HepG2 (cell line): Measurements from ENCODE around the gene ORMDL2. TPM values are rescaled to one million over a fixed set of nuclear protein-coding genes. Genes with fewer than 3 reads are reported as not detected.
A peak's percentile ranks its signal among the peaks of the same experiment; 100 is the strongest.

Source experiments
- ATAC-seq: fragments of 200-7000 bp; cut with Tn5 transposase; 3 replicates; pipeline ENCODE4 v1.9.1; 2020; ENCODE audit warnings: mild to moderate bottlenecking, moderate library complexity
- BruUV-seq: library from RNA; stranded (reverse); fragments of 400-500 nt; replicated peaks from 2 replicates; lab custom pipeline; 2021; lab: Mats Ljungman, UMichigan
- CTCF ChIA-PET: fragments of 300-600 bp; formaldehyde crosslinking; extraction: SDS; loops from one replicate; lab custom pipeline; 2021; ENCODE audit warnings: low total read pairs, inconsistent platforms, low intra/inter-chr PET ratio; lab: Yijun Ruan, JAX
- POLR2A ChIA-PET: fragments of 350-600 bp; sonication (Branson Sonifier 250); formaldehyde crosslinking; loops from one replicate; lab custom pipeline; 2020; ENCODE audit warnings: antibody characterized with exemption, inconsistent platforms; lab: Yijun Ruan, JAX
- DNase-seq: peaks from one replicate; pipeline ENCODE4 v3.0.0-alpha.2; 2015; ENCODE audit warnings: low spot score
- FAIRE-seq: peaks from 3 replicates; lab custom pipeline; 2011; peaks lifted over from hg19 to GRCh38; lab: Jason Lieb, UNC
- H2AFZ ChIP-seq: one replicate; pipeline ENCODE4 v1.6.1; 2011; ENCODE audit warnings: low read length, inconsistent platforms
- H3K27ac ChIP-seq: fragments of 300-600 bp; 3 replicates; pipeline ENCODE4 v1.8.0; 2011; ENCODE audit warnings: mixed run types, mild to moderate bottlenecking, mixed read lengths, low read length, inconsistent platforms; ENCODE audit not compliant: insufficient read depth; ENCODE audit errors: extremely low read length
- H3K27me3 ChIP-seq, 2 experiments: fragments of 200-600 bp in 1 of 2; 2 replicates in 1 of 2; 3 replicates in 1 of 2; pipeline versions ENCODE4 v1.6.0 to v1.8.0; 2011; ENCODE audit warnings: low read length in 2 of 2, mild to moderate bottlenecking in 2 of 2, moderate library complexity in 2 of 2, inconsistent platforms in 1 of 2; ENCODE audit not compliant: insufficient read depth in 2 of 2, control insufficient read depth in 1 of 2
- H3K36me3 ChIP-seq, 2 experiments: fragments of 200-600 bp in 1 of 2; replicated peaks in 1 of 2; 2 replicates in 1 of 2; 3 replicates in 1 of 2; pipeline versions ENCODE4 v1.5.1 to v1.8.0; 2011; ENCODE audit warnings: low read length in 2 of 2, inconsistent platforms in 1 of 2; ENCODE audit not compliant: insufficient read depth in 2 of 2, control insufficient read depth in 1 of 2
- H3K4me1 ChIP-seq: 2 replicates; pipeline ENCODE4 v1.5.1; 2012; ENCODE audit warnings: low read length, inconsistent platforms; ENCODE audit not compliant: insufficient read depth
- H3K4me2 ChIP-seq: 2 replicates; pipeline ENCODE4 v1.6.0; 2011; ENCODE audit warnings: low read depth, low read length, inconsistent platforms
- H3K4me3 ChIP-seq, 3 experiments: fragments of 200-600 bp in 1 of 3; sonication (generic), shearing (Covaris generic) in 1 of 3; replicated peaks in 1 of 3; 2 replicates each; pipeline ENCODE4 v1.5.1; 2011 to 2016; ENCODE audit warnings: low read length in 3 of 3, inconsistent platforms in 2 of 3, low read depth in 2 of 3, mild to moderate bottlenecking in 2 of 3, control low read depth in 1 of 3, mixed read lengths in 1 of 3; ENCODE audit not compliant: insufficient read depth in 1 of 3
- H3K79me2 ChIP-seq: one replicate; pipeline ENCODE4 v1.6.1; 2011; ENCODE audit warnings: low read length, inconsistent platforms; ENCODE audit not compliant: insufficient read depth
- H3K9ac ChIP-seq: 2 replicates; pipeline ENCODE4 v1.6.0; 2011; ENCODE audit warnings: mild to moderate bottlenecking, low read depth, low read length, inconsistent platforms; ENCODE audit not compliant: insufficient read depth
- H3K9me3 ChIP-seq: 2 replicates; pipeline ENCODE4 v1.5.1; 2012; ENCODE audit warnings: mild to moderate bottlenecking, low read length
- H4K20me1 ChIP-seq: 2 replicates; pipeline ENCODE4 v1.6.0; 2011; ENCODE audit warnings: inconsistent platforms, mild to moderate bottlenecking, low read length, moderate library complexity; ENCODE audit not compliant: insufficient read depth
- GABPB1 ChIP-seq: IDR thresholded peaks from 2 replicates; pipeline ENCODE4 v1.6.1; 2016; ENCODE audit warnings: mild to moderate bottlenecking, missing genetic modification reagents, moderate library complexity, missing compliant biosample characterization
- GFI1 ChIP-seq: sonication (generic); formaldehyde crosslinking; IDR thresholded peaks from 2 replicates; pipeline ENCODE4 v1.5.0; 2020; ENCODE audit warnings: missing genetic modification reagents, mild to moderate bottlenecking, borderline replicate concordance
- GLI4 ChIP-seq: sonication (generic); formaldehyde crosslinking; IDR thresholded peaks from 2 replicates; pipeline ENCODE4 v1.5.1; 2020; ENCODE audit warnings: missing genetic modification reagents, mild to moderate bottlenecking, moderate library complexity, borderline replicate concordance
- ZNF121 ChIP-seq: sonication (generic); formaldehyde crosslinking; IDR thresholded peaks from 2 replicates; pipeline ENCODE4 v1.5.0; 2020; ENCODE audit warnings: mild to moderate bottlenecking, missing genetic modification reagents
- ZNF17 ChIP-seq: sonication (generic); formaldehyde crosslinking; IDR thresholded peaks from 2 replicates; pipeline ENCODE4 v1.5.0; 2020; ENCODE audit warnings: mild to moderate bottlenecking, missing genetic modification reagents
- ZNF549 ChIP-seq: sonication (generic); formaldehyde crosslinking; IDR thresholded peaks from 2 replicates; pipeline ENCODE4 v1.5.0; 2020; ENCODE audit warnings: missing genetic modification reagents
- WGBS: methylation state at CpG from one replicate; pipeline ENCODE4 v1.1.6; 2017; ENCODE audit warnings: low lambda C conversion rate; 5-methylcytosine and 5-hydroxymethylcytosine counted together
- in situ Hi-C: cut with HindIII; loops from 2 replicates; pipeline ENCODE4 v1.10.0; 2017; ENCODE audit warnings: low pct_unique_long_range_greater_than_20kb; ENCODE audit not compliant: extremely low pct_ligation_motif_present
- intact Hi-C: fragments of 100-400 bp; cut with micrococcal nuclease; formaldehyde crosslinking; loops from one replicate; pipeline ENCODE4 v1.10.0; 2022; ENCODE audit not compliant: unreplicated experiment
- polyA plus RNA-seq, 8 experiments: library from polyadenylated mRNA; depleted of rRNA in 3 of 8; stranded (reverse) in 7 of 8; unstranded in 1 of 8; fragments of >200 nt; fragmentation: Illumina TruSeq in 4 of 8; extraction: Trizol in 4 of 8; gene quantifications; 2 replicates each; pipeline versions ENCODE4 v1.2.1 to v1.2.3, GENCODE V29; 2011 to 2016; ENCODE audit warnings: low read depth in 4 of 8, missing spikeins in 1 of 8, mixed read lengths in 1 of 8; ENCODE audit not compliant: insufficient read depth in 1 of 8
- total RNA-seq, 5 experiments: library from RNA; depleted of rRNA; stranded (reverse); fragments of >200 nt; fragmentation: Illumina TruSeq; extraction: Trizol; gene quantifications; 2 replicates each; pipeline ENCODE4 v1.2.3, GENCODE V29; 2016; ENCODE audit warnings: low read depth in 1 of 5
- TF ChIP-seq, protein P1 (sequence below): sonication (generic); formaldehyde crosslinking; IDR thresholded peaks from 2 replicates; pipeline ENCODE4 v1.5.0; 2020; ENCODE audit warnings: mild to moderate bottlenecking, missing genetic modification reagents
- TF ChIP-seq, protein P2 (sequence below): sonication (generic); formaldehyde crosslinking; IDR thresholded peaks from 2 replicates; pipeline ENCODE4 v1.5.0; 2020; ENCODE audit warnings: missing genetic modification reagents

ORMDL2 gene
- total and polyA plus RNA-seq, 2 of the 13 experiments (the other 11 are each of a cell fraction or from before 2014, with no cell fraction given), result 24.0 to 28.6 TPM

DNA sequence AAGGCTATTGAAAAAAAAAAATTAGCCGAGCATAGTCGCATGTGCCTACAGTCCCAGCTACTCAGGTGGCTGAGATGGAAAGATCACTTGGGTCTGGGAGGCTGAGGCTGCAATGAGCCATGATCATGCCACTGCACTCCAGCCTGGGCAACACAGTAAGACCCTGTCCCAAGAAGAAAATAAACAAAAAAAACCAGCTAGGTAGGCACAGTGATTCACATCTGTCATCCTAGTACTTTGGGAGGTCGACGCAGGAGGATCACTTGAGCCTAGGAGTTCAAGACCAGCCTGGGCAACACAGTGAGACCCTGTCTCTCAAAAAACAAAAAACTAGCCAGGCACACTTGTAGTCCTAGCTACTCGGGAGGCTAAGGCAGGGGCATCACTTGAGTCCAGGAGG is 8.6 kb upstream of the ORMDL2 start:
- H4K20me1 ChIP-seq, result peaks cover 18% of the 10 kb centered on the region
- DNase-seq (no peak), FAIRE-seq (no peak), ATAC-seq (no peak)
- peak; percentile 32; the same call in 1 of the 2 replicates for TF ChIP-seq ZNF121 (CRISPR knock-in tag)
- TF ChIP-seq, protein P1, sequence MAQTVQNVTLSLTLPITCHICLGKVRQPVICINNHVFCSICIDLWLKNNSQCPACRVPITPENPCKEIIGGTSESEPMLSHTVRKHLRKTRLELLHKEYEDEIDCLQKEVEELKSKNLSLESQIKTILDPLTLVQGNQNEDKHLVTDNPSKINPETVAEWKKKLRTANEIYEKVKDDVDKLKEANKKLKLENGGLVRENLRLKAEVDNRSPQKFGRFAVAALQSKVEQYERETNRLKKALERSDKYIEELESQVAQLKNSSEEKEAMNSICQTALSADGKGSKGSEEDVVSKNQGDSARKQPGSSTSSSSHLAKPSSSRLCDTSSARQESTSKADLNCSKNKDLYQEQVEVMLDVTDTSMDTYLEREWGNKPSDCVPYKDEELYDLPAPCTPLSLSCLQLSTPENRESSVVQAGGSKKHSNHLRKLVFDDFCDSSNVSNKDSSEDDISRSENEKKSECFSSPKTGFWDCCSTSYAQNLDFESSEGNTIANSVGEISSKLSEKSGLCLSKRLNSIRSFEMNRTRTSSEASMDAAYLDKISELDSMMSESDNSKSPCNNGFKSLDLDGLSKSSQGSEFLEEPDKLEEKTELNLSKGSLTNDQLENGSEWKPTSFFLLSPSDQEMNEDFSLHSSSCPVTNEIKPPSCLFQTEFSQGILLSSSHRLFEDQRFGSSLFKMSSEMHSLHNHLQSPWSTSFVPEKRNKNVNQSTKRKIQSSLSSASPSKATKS (CRISPR knock-in tag), result no peak
- H3K4me2 ChIP-seq, result no peak overlapping the region
- H3K9me3 ChIP-seq, result no peaks in the 10 kb centered on the region
- no peaks in the 10 kb centered on the region for H3K27me3 ChIP-seq
- no peak overlapping the region for H2AFZ ChIP-seq
- 99% methylated on average over 5 of the region's 5 CpGs for WGBS
- in situ Hi-C loops (no loop called here), intact Hi-C loops (no loop called here)
- no peak overlapping the region for H3K9ac ChIP-seq
- CTCF ChIA-PET, result no interaction called here
- H3K27ac ChIP-seq, result no peak overlapping the region
- H3K4me3 ChIP-seq, result no peak overlapping the region
- H3K4me1 ChIP-seq, result peaks cover 25% of the 10 kb centered on the region
- no TSS peak for BruUV-seq
- peaks cover 84% of the 10 kb centered on the region for H3K79me2 ChIP-seq
- POLR2A ChIA-PET, result interaction anchor here (1.5 to 2.8 kb wide), 2 partner anchors 9 to 20 kb away, joined by 3 to 11 read pairs; partner anchors contain the start of genes DNAJC14, ORMDL2 and SARNP
- peaks cover 0 to 19% of the 10 kb centered on the region in 2 experiments; a peak in 4 of 5 replicates for H3K36me3 ChIP-seq

DNA sequence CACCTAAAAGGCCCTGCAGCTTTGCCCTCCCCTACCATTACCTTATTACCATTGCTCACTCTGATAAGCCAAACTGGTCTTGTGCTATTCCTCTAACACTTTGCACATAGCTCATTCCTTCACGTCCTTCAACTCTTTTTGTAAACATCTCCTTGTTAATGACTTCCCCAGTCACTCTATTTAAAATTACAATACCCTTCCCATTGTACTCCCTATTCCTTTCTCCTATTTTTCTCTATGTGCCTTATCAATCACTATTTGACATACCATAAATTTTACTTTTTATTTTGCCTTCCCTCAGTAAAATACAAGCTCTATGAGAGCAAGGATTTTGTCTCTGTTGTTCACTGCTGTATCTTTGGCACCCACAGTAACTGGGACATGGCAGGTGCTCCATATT is 5.8 kb upstream of the ORMDL2 start:
- whole genome bisulfite sequencing, result 85% methylated on average over 1 of the region's 1 CpG
- ChIA-PET CTCF (no interaction called here), POLR2A (interaction anchor here (2.3 kb wide), 1 partner anchor 18 kb away, joined by 10 read pairs; the partner anchor contains the start of gene DNAJC14)
- no peak overlapping the region for H3K4me2 ChIP-seq
- no peak overlapping the region for H3K4me3 ChIP-seq
- H3K36me3 ChIP-seq, result peaks cover 0 to 25% of the 10 kb centered on the region in 2 experiments; a peak in 4 of 5 replicates
- no TSS peak for BruUV-seq
- in situ Hi-C loops (no loop called here), intact Hi-C loops (no loop called here)
- no peaks in the 10 kb centered on the region; a peak in 1 of 5 replicates for H3K27me3 ChIP-seq
- ATAC-seq (no peak), FAIRE-seq (no peak), DNase-seq (no peak)
- no peak overlapping the region for H3K9ac ChIP-seq
- H3K79me2 ChIP-seq, result peaks cover 90% of the 10 kb centered on the region
- H3K4me1 ChIP-seq, result peaks cover 46% of the 10 kb centered on the region
- peaks cover 20% of the 10 kb centered on the region for H4K20me1 ChIP-seq
- H2AFZ ChIP-seq, result no peak overlapping the region
- no peak overlapping the region for H3K27ac ChIP-seq
- no peaks in the 10 kb centered on the region for H3K9me3 ChIP-seq
- TF ChIP-seq GFI1 (CRISPR knock-in tag) (no peak), GABPB1 (CRISPR knock-in tag) (no peak), GLI4 (no peak), ZNF17 (CRISPR knock-in tag) (no peak), ZNF549 (CRISPR knock-in tag) (no peak)
- TF ChIP-seq, protein P2, sequence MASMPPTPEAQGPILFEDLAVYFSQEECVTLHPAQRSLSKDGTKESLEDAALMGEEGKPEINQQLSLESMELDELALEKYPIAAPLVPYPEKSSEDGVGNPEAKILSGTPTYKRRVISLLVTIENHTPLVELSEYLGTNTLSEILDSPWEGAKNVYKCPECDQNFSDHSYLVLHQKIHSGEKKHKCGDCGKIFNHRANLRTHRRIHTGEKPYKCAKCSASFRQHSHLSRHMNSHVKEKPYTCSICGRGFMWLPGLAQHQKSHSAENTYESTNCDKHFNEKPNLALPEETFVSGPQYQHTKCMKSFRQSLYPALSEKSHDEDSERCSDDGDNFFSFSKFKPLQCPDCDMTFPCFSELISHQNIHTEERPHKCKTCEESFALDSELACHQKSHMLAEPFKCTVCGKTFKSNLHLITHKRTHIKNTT (CRISPR knock-in tag), result no peak
